Calu3 (cell line): ENCODE measurements around the gene PIK3R1. TPM values are rescaled to one million over a fixed set of nuclear protein-coding genes. Genes with fewer than 3 reads are reported as not detected.

Experiments
- BruUV-seq: library from RNA; stranded (reverse); fragments of 400-500 nt; replicated peaks from 2 replicates; lab custom pipeline; 2021; lab: Mats Ljungman, UMichigan
- CTCF ChIA-PET: fragments of 300-600 bp; sonication (Branson Sonifier 250); formaldehyde crosslinking; loops from one replicate; lab custom pipeline; 2022; ENCODE audit warnings: antibody characterized with exemption; lab: Charles Lee
- DNase-seq: peaks from one replicate; pipeline ENCODE4 v3.0.0; 2022
- H3K27ac Mint-ChIP-seq: one replicate; pipeline ENCODE4 v1.8.0; 2022; ENCODE audit warnings: mixed read lengths; ENCODE audit not compliant: unreplicated experiment
- H3K27me3 Mint-ChIP-seq: one replicate; pipeline ENCODE4 v1.8.0; 2022; ENCODE audit warnings: mixed read lengths; ENCODE audit not compliant: unreplicated experiment
- H3K36me3 Mint-ChIP-seq: one replicate; pipeline ENCODE4 v1.8.0; 2022; ENCODE audit warnings: mild to moderate bottlenecking, moderate library complexity, mixed read lengths; ENCODE audit not compliant: insufficient read depth, unreplicated experiment
- H3K4me1 Mint-ChIP-seq: one replicate; pipeline ENCODE4 v1.8.0; 2022; ENCODE audit warnings: mild to moderate bottlenecking, low read depth, mixed read lengths; ENCODE audit not compliant: unreplicated experiment
- H3K4me3 Mint-ChIP-seq: one replicate; pipeline ENCODE4 v1.8.0; 2022; ENCODE audit warnings: mild to moderate bottlenecking, low read depth, moderate library complexity, mixed read lengths; ENCODE audit not compliant: unreplicated experiment
- H3K9me3 Mint-ChIP-seq: one replicate; pipeline ENCODE4 v1.8.0; 2022; ENCODE audit warnings: low read depth, mixed read lengths; ENCODE audit not compliant: unreplicated experiment
- intact Hi-C: fragments of 100-400 bp; cut with micrococcal nuclease; formaldehyde crosslinking; loops from one replicate; pipeline ENCODE4 v1.10.0; 2022; ENCODE audit not compliant: unreplicated experiment
- total RNA-seq: library from RNA; stranded (reverse); gene quantifications from 2 replicates; pipeline ENCODE4 v1.2.3, GENCODE V29; 2022
- TF ChIP-seq, protein P1 (sequence below): fragments of 200-600 bp; IDR thresholded peaks from one replicate; pipeline ENCODE4 v1.8.0; 2022; ENCODE audit warnings: antibody characterized with exemption; ENCODE audit not compliant: unreplicated experiment

PIK3R1 gene
- total RNA-seq, 1 experiment from 2014 or later = 74.8 TPM

DNA sequence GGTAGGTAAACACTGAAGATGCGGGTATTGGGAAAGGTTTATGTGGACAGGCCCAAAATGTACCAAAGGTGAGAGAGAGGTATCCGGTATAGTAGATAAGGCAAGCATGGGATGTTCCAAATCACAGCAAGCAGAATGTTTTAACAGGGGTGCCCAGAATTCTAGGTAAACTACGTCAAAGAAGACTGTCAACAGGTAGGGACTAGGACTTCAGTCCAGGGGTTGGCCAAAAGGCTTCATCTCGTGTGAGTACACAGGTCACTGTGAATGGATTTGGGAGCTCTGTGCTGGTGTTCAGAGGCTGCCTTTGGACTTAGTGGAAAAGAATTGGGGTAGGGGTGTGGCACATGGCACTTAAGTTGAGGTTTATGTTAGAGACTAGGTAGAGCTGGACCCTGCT lies 66.4 kb downstream of the PIK3R1 start:
- no peak for DNase-seq
- intact Hi-C loops = loop anchor here (10.0 kb wide), 2 partner anchors 293 to 463 kb away; no protein-coding TSS in a partner anchor
- no TSS peak for BruUV-seq
- TF ChIP-seq, protein P1, sequence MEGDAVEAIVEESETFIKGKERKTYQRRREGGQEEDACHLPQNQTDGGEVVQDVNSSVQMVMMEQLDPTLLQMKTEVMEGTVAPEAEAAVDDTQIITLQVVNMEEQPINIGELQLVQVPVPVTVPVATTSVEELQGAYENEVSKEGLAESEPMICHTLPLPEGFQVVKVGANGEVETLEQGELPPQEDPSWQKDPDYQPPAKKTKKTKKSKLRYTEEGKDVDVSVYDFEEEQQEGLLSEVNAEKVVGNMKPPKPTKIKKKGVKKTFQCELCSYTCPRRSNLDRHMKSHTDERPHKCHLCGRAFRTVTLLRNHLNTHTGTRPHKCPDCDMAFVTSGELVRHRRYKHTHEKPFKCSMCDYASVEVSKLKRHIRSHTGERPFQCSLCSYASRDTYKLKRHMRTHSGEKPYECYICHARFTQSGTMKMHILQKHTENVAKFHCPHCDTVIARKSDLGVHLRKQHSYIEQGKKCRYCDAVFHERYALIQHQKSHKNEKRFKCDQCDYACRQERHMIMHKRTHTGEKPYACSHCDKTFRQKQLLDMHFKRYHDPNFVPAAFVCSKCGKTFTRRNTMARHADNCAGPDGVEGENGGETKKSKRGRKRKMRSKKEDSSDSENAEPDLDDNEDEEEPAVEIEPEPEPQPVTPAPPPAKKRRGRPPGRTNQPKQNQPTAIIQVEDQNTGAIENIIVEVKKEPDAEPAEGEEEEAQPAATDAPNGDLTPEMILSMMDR = no peak
- CTCF ChIA-PET = no interaction called here
- H3K4me1 Mint-ChIP-seq = peaks cover 36% of the 10 kb centered on the region
- H3K4me3 Mint-ChIP-seq = no peak overlapping the region
- no peaks in the 10 kb centered on the region for H3K9me3 Mint-ChIP-seq
- peak overlapping the region; percentile 69 for H3K27ac Mint-ChIP-seq
- H3K36me3 Mint-ChIP-seq = peaks cover 42% of the 10 kb centered on the region
- H3K27me3 Mint-ChIP-seq = no peaks in the 10 kb centered on the region

GRCh38 chr5:68283766-68284165 lies 68.2 kb downstream of the PIK3R1 start:
- no TSS peak for BruUV-seq
- TF ChIP-seq, protein P1 = no peak
- DNase-seq = no peak
- H3K27me3 Mint-ChIP-seq = no peaks in the 10 kb centered on the region
- no peaks in the 10 kb centered on the region for H3K9me3 Mint-ChIP-seq
- CTCF ChIA-PET = interaction anchor here (1.3 kb wide), 1 partner anchor 12 kb away, joined by 3 read pairs; no protein-coding TSS in a partner anchor
- peaks cover 53% of the 10 kb centered on the region for H3K36me3 Mint-ChIP-seq
- no peak overlapping the region for H3K4me3 Mint-ChIP-seq
- intact Hi-C loops = loop anchor here (10.0 kb wide), 2 partner anchors 291 to 461 kb away; no protein-coding TSS in a partner anchor
- H3K4me1 Mint-ChIP-seq = peaks cover 34% of the 10 kb centered on the region
- no peak overlapping the region for H3K27ac Mint-ChIP-seq

GRCh38 chr5:68285075-68285840 lies 69.7 kb downstream of the PIK3R1 start:
- peaks cover 48% of the 10 kb centered on the region for H3K4me1 Mint-ChIP-seq
- no peaks in the 10 kb centered on the region for H3K27me3 Mint-ChIP-seq
- H3K9me3 Mint-ChIP-seq = no peaks in the 10 kb centered on the region
- DNase-seq = no peak
- TF ChIP-seq, protein P1 = no peak
- intact Hi-C loops = loop anchor here (5.0 to 10.0 kb wide), 4 partner anchors 47 to 460 kb away; no protein-coding TSS in a partner anchor
- H3K36me3 Mint-ChIP-seq = peaks cover 53% of the 10 kb centered on the region
- peak overlapping the region; percentile 64 for H3K27ac Mint-ChIP-seq
- H3K4me3 Mint-ChIP-seq = peak overlapping the region; percentile 33
- BruUV-seq = no TSS peak
- CTCF ChIA-PET = interaction anchor here (1.2 to 1.5 kb wide), 3 partner anchors 13 to 171 kb away, joined by 3 to 4 read pairs (median 3); no protein-coding TSS in a partner anchor

DNA sequence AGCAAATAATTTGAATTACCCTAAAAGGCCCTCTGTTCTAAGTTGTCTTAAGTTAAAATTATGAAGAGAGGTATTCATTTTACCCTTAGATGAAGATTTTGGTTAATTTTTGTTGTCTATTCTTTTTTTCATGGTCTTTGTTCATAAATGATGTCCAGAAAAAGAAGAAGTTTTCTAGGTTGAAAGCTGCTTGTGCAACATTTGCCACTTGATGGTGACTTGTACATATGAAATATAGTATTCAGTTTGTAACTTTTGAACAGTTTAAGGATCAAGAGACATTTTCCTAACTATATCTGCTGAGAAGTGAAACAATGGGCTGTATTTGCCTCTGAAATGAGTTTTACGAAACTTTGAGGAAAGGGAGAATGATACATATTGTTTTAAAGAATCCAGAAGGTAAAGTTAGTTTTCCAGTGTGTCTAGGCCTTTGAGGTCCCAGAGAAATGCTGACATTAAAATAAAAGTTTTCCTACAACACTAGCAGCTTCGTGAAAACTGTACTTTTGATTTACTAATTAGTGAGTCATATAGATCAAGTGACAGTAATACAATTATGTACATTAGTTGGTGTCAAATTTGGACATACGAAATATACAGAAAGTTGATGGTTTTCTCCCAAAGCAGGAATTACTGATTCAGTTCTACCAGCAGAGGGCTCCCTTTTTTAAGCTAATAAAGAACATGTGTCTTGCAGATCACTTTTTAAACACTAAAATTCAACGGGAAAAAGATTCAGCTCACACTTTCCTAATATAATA lies 70.5 kb downstream of the PIK3R1 start:
- CTCF ChIA-PET = interaction anchor here (0.6 to 1.5 kb wide), 9 partner anchors 14 to 1040 kb away, joined by 3 to 10 read pairs (median 4); no protein-coding TSS in a partner anchor
- peaks cover 56% of the 10 kb centered on the region for H3K4me1 Mint-ChIP-seq
- TF ChIP-seq, protein P1 = peak; percentile 57
- no peaks in the 10 kb centered on the region for H3K9me3 Mint-ChIP-seq
- DNase-seq = no peak
- peaks cover 56% of the 10 kb centered on the region for H3K36me3 Mint-ChIP-seq
- BruUV-seq = no TSS peak
- intact Hi-C loops = loop anchor here (1.0 to 10.0 kb wide), 6 partner anchors 46 to 677 kb away; no protein-coding TSS in a partner anchor
- H3K4me3 Mint-ChIP-seq = peak overlapping the region; percentile 33
- H3K27ac Mint-ChIP-seq = peak overlapping the region; percentile 39
- H3K27me3 Mint-ChIP-seq = no peaks in the 10 kb centered on the region
